Fibroblast of lung (primary cell): Measurements from ENCODE around the gene RANBP1. TPM values are rescaled to one million over a fixed set of nuclear protein-coding genes. Genes with fewer than 3 reads are reported as not detected.

Experiments
- DNase-seq, 2 donors: peaks; one replicate each; pipeline versions ENCODE4 v3.0.0 to v3.0.0-alpha.2; 2010; ENCODE audit warnings: low read depth in 2 of 2
- H2AFZ ChIP-seq: 2 replicates; pipeline ENCODE4 v1.5.1; 2012; ENCODE audit warnings: low read length, control low read depth, inconsistent platforms
- H3K27ac ChIP-seq: 2 replicates; pipeline ENCODE4 v1.5.1; 2011; ENCODE audit warnings: low read length, control low read depth; ENCODE audit not compliant: insufficient read depth
- H3K27me3 ChIP-seq: 2 replicates; pipeline ENCODE4 v1.5.1; 2011; ENCODE audit warnings: mild to moderate bottlenecking, low read length; ENCODE audit not compliant: control insufficient read depth, insufficient read depth
- H3K36me3 ChIP-seq: 2 replicates; pipeline ENCODE4 v1.5.1; 2011; ENCODE audit warnings: low read length; ENCODE audit not compliant: control insufficient read depth, insufficient read depth
- H3K4me1 ChIP-seq: 2 replicates; pipeline ENCODE4 v1.5.1; 2011; ENCODE audit warnings: low read length; ENCODE audit not compliant: control insufficient read depth, insufficient read depth; ENCODE audit errors: extremely low read depth
- H3K4me2 ChIP-seq: 2 replicates; pipeline ENCODE4 v1.5.1; 2011; ENCODE audit warnings: low read length, control low read depth; ENCODE audit not compliant: insufficient read depth; ENCODE audit errors: extremely low read depth
- H3K4me3 ChIP-seq, 4 experiments: fragments of 200-600 bp in 1 of 4; sonication (generic) in 1 of 4; replicated peaks in 1 of 4; 2 replicates each; pipeline ENCODE4 v1.5.1; 2011 to 2016; ENCODE audit warnings: low read length in 4 of 4, low read depth in 3 of 4, mild to moderate bottlenecking in 3 of 4, control low read depth in 2 of 4, inconsistent platforms in 1 of 4, mixed read lengths in 1 of 4; ENCODE audit not compliant: insufficient read depth in 1 of 4; ENCODE audit errors: control extremely low read depth in 1 of 4
- H3K79me2 ChIP-seq: 2 replicates; pipeline ENCODE4 v1.5.1; 2012; ENCODE audit warnings: mild to moderate bottlenecking, low read length, inconsistent platforms; ENCODE audit not compliant: control insufficient read depth, insufficient read depth
- H3K9ac ChIP-seq: 2 replicates; pipeline ENCODE4 v1.5.1; 2011; ENCODE audit warnings: mild to moderate bottlenecking, low read length, control low read depth; ENCODE audit not compliant: insufficient read depth
- H3K9me3 ChIP-seq: 2 replicates; pipeline ENCODE4 v1.5.1; 2012; ENCODE audit warnings: low read depth, low read length; ENCODE audit not compliant: control insufficient read depth, insufficient read depth
- H4K20me1 ChIP-seq: 2 replicates; pipeline ENCODE4 v1.5.1; 2011; ENCODE audit warnings: low read length; ENCODE audit not compliant: control insufficient read depth, insufficient read depth; ENCODE audit errors: extremely low read depth
- EZH2 ChIP-seq: IDR thresholded peaks from 2 replicates; pipeline ENCODE4 v1.5.1; 2012; ENCODE audit warnings: low read length, control low read depth, mild to moderate bottlenecking; ENCODE audit errors: missing control alignments
- polyA plus RNA-seq, 2 donors: library from polyadenylated mRNA; depleted of rRNA in 1 of 2; stranded (reverse) in 1 of 2; unstranded in 1 of 2; fragments of >200 nt; gene quantifications; 2 replicates each; pipeline ENCODE4 v1.2.1, GENCODE V29; 2011 to 2012; ENCODE audit warnings: missing spikeins in 1 of 2
- total RNA-seq: library from RNA; depleted of rRNA; stranded (reverse); fragments of >200 nt; gene quantifications from 2 replicates; pipeline ENCODE4 v1.2.1, GENCODE V29; 2014
- TF ChIP-seq, protein P1 (sequence below), 2 donors: IDR thresholded peaks in 1 of 2; conservative IDR thresholded peaks in 1 of 2; 1 replicate in 1 of 2; 2 replicates in 1 of 2; pipeline ENCODE4 v1.5.1; 2011 to 2012; ENCODE audit warnings: low read length in 2 of 2, control low read depth in 1 of 2, inconsistent platforms in 1 of 2, low read depth in 1 of 2, mild to moderate bottlenecking in 1 of 2

Gene RANBP1
- total and polyA plus RNA-seq, 2 donors (not counting 1 experiment from before 2014, with no cell fraction given) = 88.5 to 178 TPM

DNA sequence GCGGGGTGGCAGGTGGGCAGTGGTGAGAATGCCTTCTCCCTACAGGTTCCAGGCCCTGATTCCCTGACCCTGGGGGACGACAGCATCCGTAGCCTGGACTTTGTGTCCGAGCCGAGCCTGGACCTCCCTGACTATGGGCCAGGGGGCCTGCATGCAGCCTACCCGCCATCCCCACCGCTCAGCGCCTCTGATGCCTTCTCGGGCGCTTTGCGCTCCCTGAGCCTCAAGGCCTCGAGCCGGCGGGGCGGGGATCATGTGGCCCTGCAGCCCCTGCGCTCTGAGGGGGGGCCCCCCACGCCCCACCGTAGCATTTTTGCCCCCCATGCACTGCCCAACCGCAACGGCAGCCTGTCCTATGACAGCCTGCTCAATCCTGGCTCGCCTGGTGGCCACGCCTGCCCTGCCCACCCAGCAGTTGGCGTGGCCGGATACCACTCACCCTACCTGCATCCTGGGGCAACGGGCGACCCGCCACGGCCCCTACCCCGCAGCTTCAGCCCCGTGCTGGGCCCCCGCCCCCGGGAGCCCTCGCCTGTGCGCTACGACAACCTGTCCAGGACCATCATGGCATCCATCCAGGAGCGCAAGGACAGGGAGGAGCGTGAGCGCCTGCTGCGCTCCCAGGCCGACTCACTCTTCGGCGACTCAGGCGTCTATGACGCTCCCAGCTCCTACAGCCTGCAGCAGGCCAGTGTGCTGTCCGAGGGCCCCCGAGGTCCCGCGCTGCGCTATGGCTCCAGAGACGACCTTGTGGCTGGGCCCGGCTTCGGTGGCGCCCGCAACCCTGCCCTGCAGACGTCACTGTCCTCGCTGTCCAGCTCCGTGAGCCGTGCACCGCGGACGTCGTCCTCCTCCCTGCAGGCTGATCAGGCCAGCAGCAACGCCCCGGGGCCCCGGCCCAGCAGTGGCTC is 27.1 kb downstream of the RANBP1 start:
- no peak overlapping the region for H3K27ac ChIP-seq

DNA sequence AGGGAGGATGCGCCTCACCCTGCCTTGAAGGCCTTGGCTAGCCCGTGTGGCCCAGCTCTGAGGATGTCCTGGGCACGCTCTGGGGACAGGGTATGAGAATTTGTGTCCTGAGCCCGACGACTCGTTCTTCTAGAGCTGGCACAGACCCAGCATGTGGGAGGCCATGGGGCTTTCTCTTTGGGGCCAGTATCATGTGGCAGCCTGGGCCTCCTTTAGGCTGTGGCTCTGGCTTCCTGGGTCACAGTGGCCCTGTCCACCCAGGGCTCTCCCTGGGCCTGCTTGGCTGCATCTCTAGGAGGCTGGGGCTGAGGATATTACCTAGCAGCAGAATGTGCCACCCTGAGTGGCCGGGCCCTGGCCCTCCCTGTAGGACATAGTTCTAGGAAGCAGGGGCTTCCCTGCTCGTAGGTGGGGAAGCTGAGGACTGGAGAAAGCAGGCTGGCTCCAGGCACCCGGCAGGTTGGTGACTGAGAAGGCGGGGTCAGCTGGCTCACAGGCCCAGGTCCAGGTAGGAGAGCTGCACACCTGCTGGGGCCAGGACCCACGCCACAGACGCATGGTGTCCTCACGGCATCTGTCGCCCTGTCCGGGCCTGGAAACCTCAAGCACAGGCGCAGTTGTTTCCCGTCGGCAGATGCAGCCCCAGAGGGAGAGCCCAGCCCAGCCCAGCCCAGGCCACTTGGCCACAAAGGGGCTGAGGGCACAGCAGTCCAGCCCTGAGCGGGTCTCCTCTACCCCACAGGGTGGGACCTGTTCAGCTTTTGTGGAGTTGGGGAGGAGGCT is 28.2 kb downstream of the RANBP1 start:
- H3K9ac ChIP-seq = no peak overlapping the region
- H3K36me3 ChIP-seq = peaks cover 18% of the 10 kb centered on the region
- TF ChIP-seq, protein P1, sequence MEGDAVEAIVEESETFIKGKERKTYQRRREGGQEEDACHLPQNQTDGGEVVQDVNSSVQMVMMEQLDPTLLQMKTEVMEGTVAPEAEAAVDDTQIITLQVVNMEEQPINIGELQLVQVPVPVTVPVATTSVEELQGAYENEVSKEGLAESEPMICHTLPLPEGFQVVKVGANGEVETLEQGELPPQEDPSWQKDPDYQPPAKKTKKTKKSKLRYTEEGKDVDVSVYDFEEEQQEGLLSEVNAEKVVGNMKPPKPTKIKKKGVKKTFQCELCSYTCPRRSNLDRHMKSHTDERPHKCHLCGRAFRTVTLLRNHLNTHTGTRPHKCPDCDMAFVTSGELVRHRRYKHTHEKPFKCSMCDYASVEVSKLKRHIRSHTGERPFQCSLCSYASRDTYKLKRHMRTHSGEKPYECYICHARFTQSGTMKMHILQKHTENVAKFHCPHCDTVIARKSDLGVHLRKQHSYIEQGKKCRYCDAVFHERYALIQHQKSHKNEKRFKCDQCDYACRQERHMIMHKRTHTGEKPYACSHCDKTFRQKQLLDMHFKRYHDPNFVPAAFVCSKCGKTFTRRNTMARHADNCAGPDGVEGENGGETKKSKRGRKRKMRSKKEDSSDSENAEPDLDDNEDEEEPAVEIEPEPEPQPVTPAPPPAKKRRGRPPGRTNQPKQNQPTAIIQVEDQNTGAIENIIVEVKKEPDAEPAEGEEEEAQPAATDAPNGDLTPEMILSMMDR (conservative IDR thresholded peaks at IDR 0.05 in 1 of 2, IDR thresholded peaks at IDR 0.05 in 1 of 2; ENCODE audit: low read depth in 1 of 2, low read length in 2 of 2) = no peak
- TF ChIP-seq EZH2 = no peak
- no peaks in the 10 kb centered on the region for H3K27me3 ChIP-seq
- no peak overlapping the region for H3K4me2 ChIP-seq
- no peaks in the 10 kb centered on the region for H3K4me1 ChIP-seq
- peaks cover 2% of the 10 kb centered on the region for H3K79me2 ChIP-seq
- no peak overlapping the region for H3K27ac ChIP-seq
- H3K9me3 ChIP-seq = no peaks in the 10 kb centered on the region
- DNase-seq = no peak
- no peak overlapping the region for H2AFZ ChIP-seq
- no peak overlapping the region for H3K4me3 ChIP-seq
- H4K20me1 ChIP-seq = no peaks in the 10 kb centered on the region

More for the DNA sequence above, 27.1 kb downstream of the RANBP1 start:
- Histone ChIP-seq H2AFZ (no peak overlapping the region), H3K4me3 (no peak overlapping the region), H3K9ac (no peak overlapping the region), H3K27me3 (no peaks in the 10 kb centered on the region), H3K9me3 (no peaks in the 10 kb centered on the region), H3K79me2 (peaks cover 8% of the 10 kb centered on the region), H3K4me1 (no peaks in the 10 kb centered on the region), H4K20me1 (no peaks in the 10 kb centered on the region), H3K36me3 (peaks cover 18% of the 10 kb centered on the region), H3K4me2 (no peak overlapping the region)
- TF ChIP-seq, protein P1 (conservative IDR thresholded peaks at IDR 0.05 in 1 of 2, IDR thresholded peaks at IDR 0.05 in 1 of 2; ENCODE audit: low read depth in 1 of 2, low read length in 2 of 2) = no peak
- TF ChIP-seq EZH2 = no peak
- DNase-seq = no peak

DNA sequence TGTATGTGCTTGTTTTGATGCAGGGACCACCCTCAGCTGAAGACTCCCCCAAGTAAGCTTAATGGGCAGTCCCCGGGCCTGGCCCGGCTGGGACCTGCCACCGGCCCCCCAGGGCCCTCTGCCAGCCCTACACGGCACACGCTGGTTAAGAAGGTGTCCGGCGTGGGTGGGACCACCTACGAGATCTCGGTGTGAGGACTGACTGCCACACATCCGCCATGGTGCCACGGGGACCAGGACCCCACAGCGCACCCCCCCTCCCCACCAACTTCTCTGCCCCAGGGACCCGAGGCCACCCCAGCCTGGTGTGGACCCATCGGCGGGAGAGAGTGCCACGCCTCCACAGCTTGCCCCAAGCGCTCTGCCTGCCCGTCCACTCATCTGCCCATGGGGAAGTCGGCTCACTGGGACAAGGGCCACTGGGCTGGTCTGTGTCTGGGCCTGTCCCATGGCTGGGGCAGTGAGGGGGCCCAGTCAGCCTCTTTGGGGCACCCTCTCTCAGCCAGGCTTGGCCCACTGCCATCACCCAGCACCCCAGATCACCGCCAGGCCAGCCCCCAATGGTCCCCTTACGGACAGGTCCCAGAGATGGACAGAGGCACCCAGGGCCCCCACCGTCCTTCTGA is 29.4 kb downstream of the RANBP1 start:
- DNase-seq = no peak
- TF ChIP-seq, protein P1 (conservative IDR thresholded peaks at IDR 0.05 in 1 of 2, IDR thresholded peaks at IDR 0.05 in 1 of 2; ENCODE audit: low read depth in 1 of 2, low read length in 2 of 2) = no peak
- no peak for TF ChIP-seq EZH2
- no peak overlapping the region for H3K27ac ChIP-seq
- no peak overlapping the region for H2AFZ ChIP-seq
- H4K20me1 ChIP-seq = no peaks in the 10 kb centered on the region
- no peaks in the 10 kb centered on the region for H3K4me1 ChIP-seq
- H3K79me2 ChIP-seq = no peaks in the 10 kb centered on the region
- H3K4me2 ChIP-seq = no peak overlapping the region
- H3K9me3 ChIP-seq = no peaks in the 10 kb centered on the region
- H3K4me3 ChIP-seq = no peak overlapping the region
- H3K36me3 ChIP-seq = peaks cover 13% of the 10 kb centered on the region
- no peak overlapping the region for H3K9ac ChIP-seq
- no peaks in the 10 kb centered on the region for H3K27me3 ChIP-seq
